ENCODE measurements around the gene CCN5. TPM values are rescaled to one million over a fixed set of nuclear protein-coding genes. Genes with fewer than 3 reads are reported as not detected.

CCN5 gene
- total and polyA plus RNA-seq, 2 of the 8 experiments (the other 6 are each of a cell fraction or from before 2014, with no cell fraction given): not detected

- TF ChIP-seq ATF2 (IDR thresholded peaks at IDR 0.05; ENCODE audit: low read length) (no peak), EGR1 (IDR thresholded peaks at IDR 0.05; ENCODE audit: borderline replicate concordance, low read depth, low read length) (no peak), RBBP5 (IDR thresholded peaks at IDR 0.05; ENCODE audit: borderline replicate concordance, low read depth, low read length) (no peak), PHF8 (conservative IDR thresholded peaks at IDR 0.05; ENCODE audit: low read depth, low read length) (no peak), NRF1 (IDR thresholded peaks at IDR 0.05; ENCODE audit: low read depth, low read length) (no peak), CHD2 (IDR thresholded peaks at IDR 0.05; ENCODE audit: low read length) (no peak)
Observed at GRCh38 chr20:44688053-44688625, 27.0 kb upstream of the CCN5 start (continued).

All from H1 (cell line).